ENCODE measurements around the gene MKNK1.

GRCh38 chr1:46558141-46558963 lies 45.7 kb downstream of the MKNK1 start:
- TF ChIP-seq CTCF (conservative IDR thresholded peaks at IDR 0.05; ENCODE audit: low read length): no peak
- TF ChIP-seq EZH2phosphoT487 (IDR thresholded peaks at IDR 0.05; ENCODE audit: borderline replicate concordance): no peak
